A673 (cell line): ENCODE results near the gene MGAT5.

Experiments used
- CTCF ChIP-seq: fragments of 300-800, 200-600 bp; sonication (generic); conservative IDR thresholded peaks from 2 replicates; pipeline ENCODE4 v1.5.1; 2017; ENCODE audit warnings: low read depth, mild to moderate bottlenecking, antibody characterized with exemption, low read length, moderate library complexity, mixed read lengths
- EZH2 ChIP-seq: fragments of 200-600 bp; sonication (generic); IDR thresholded peaks from 2 replicates; pipeline ENCODE4 v1.6.1; 2017; ENCODE audit warnings: borderline replicate concordance, low read depth, mild to moderate bottlenecking, mixed read lengths, antibody characterized with exemption, low read length; ENCODE audit not compliant: poor library complexity, severe bottlenecking

- TF ChIP-seq EZH2 (no peak), CTCF (no peak)
These were observed 6.2 kb upstream of the MGAT5 start for GRCh38 chr2:134247679-134248078.
